Measurements from ENCODE around the gene KCNG3. TPM values are rescaled to one million over a fixed set of nuclear protein-coding genes. Genes with fewer than 3 reads are reported as not detected.

The KCNG3 gene
- total and polyA plus RNA-seq, 2 of the 13 experiments (the other 11 are each of a cell fraction or from before 2014, with no cell fraction given) = 2.8 to 4.8 TPM

DNA sequence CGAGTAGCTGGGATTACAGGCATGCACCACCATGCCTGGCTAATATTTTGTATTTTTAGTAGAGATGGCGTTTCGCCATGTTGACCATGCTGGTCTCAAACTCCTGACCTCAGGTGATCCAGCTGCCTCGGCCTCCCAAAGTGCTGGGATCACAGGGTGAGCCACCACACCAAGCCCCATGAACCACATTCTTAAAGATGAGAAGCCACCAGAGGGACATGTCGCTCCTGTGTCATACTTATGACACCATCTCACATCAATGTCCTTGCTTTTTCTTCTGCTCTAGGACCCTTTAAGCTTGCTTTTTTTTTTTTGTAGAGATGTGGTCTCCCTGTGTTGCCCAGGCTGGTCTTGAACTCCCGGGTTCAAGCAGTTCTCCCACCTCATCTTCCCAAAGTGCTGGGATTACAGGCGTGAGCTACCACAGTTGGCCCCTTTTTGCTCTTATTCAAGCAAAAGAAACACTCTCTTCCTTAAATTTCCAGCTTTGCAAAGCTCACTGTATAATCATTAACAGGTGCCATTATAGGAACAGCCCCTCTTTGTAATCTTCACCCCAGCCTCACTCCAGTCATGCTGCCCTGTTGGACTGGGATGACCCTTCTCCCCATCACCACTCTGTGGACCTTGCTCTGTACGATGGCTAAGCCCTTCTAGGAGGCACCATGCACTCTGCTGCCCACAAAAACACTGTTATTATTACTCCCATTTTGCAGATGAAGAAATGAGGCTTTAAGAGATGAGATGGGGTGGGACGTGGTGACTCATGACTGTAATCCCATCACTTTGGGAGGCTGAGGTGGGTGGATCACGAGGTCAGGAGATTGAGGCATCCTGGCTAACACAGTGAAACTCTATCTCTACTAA, 10.8 kb upstream of the KCNG3 start (continued):
- TF ChIP-seq ATF1 (CRISPR knock-in tag; IDR thresholded peaks at IDR 0.05) (peak; percentile 66; the same call in 1 of the 2 replicates), ZNF121 (CRISPR knock-in tag; IDR thresholded peaks at IDR 0.05) (peak; percentile 38; the same call in 1 of the 2 replicates), ZNF564 (CRISPR knock-in tag; IDR thresholded peaks at IDR 0.05) (peak; percentile 23; the same call in 1 of the 2 replicates), DPF2 (CRISPR knock-in tag; IDR thresholded peaks at IDR 0.05; ENCODE audit: borderline replicate concordance, low read depth) (peak; percentile 69), ZNF383 (CRISPR knock-in tag; IDR thresholded peaks at IDR 0.05; ENCODE audit: borderline replicate concordance) (no peak), POLR2AphosphoS5 (IDR thresholded peaks at IDR 0.05; ENCODE audit: low read depth, low read length) (peak; percentile 31; the same call in 1 of the 2 replicates), ZNF713 (CRISPR knock-in tag; IDR thresholded peaks at IDR 0.05) (no peak), NFATC3 (CRISPR knock-in tag; IDR thresholded peaks at IDR 0.05) (peak; percentile 45; the same call in 1 of the 2 replicates), PHF21A (CRISPR knock-in tag; IDR thresholded peaks at IDR 0.05) (peak; percentile 89), EP300 (IDR thresholded peaks at IDR 0.05; ENCODE audit: low read depth in 2 of 2, low read length in 2 of 2) (peak; percentile 75 to 81; a peak in 3 of 4 replicates), EP300 (CRISPR knock-in tag; IDR thresholded peaks at IDR 0.05; ENCODE audit: borderline replicate concordance) (peak; percentile 66; the same call in 1 of the 2 replicates), ZFP82 (CRISPR knock-in tag; IDR thresholded peaks at IDR 0.05; ENCODE audit: borderline replicate concordance) (no peak), CHD4 (IDR thresholded peaks at IDR 0.05; ENCODE audit: borderline replicate concordance, low read length) (peak; percentile 91), KAT8 (CRISPR knock-in tag; IDR thresholded peaks at IDR 0.05) (peak; percentile 69), ZNF205 (CRISPR knock-in tag; IDR thresholded peaks at IDR 0.05) (no peak), CREM (IDR thresholded peaks at IDR 0.05) (peak; percentile 71), CREM (CRISPR knock-in tag; IDR thresholded peaks at IDR 0.05) (no peak), NR2C2 (CRISPR knock-in tag; IDR thresholded peaks at IDR 0.05; ENCODE audit: borderline replicate concordance) (peak; percentile 70; the same call in 1 of the 2 replicates), HOXA5 (CRISPR knock-in tag; IDR thresholded peaks at IDR 0.05) (no peak), BCL6 (CRISPR knock-in tag; IDR thresholded peaks at IDR 0.05) (peak; percentile 78), ZNF350 (CRISPR knock-in tag; IDR thresholded peaks at IDR 0.05; ENCODE audit: borderline replicate concordance, low read depth) (peak; percentile 47; the same call in 1 of the 2 replicates), IRF2 (CRISPR knock-in tag; IDR thresholded peaks at IDR 0.05) (peak; percentile 86; the same call in 1 of the 2 replicates), ZNF891 (CRISPR knock-in tag; IDR thresholded peaks at IDR 0.05) (0 out of 2 replicates have a peak, but pooled peaks have one; percentile 43), RARA (CRISPR knock-in tag; IDR thresholded peaks at IDR 0.05) (peak; percentile 90), ZNF7 (CRISPR knock-in tag; IDR thresholded peaks at IDR 0.05) (peak; percentile 79)
- TF ChIP-seq, protein P1, sequence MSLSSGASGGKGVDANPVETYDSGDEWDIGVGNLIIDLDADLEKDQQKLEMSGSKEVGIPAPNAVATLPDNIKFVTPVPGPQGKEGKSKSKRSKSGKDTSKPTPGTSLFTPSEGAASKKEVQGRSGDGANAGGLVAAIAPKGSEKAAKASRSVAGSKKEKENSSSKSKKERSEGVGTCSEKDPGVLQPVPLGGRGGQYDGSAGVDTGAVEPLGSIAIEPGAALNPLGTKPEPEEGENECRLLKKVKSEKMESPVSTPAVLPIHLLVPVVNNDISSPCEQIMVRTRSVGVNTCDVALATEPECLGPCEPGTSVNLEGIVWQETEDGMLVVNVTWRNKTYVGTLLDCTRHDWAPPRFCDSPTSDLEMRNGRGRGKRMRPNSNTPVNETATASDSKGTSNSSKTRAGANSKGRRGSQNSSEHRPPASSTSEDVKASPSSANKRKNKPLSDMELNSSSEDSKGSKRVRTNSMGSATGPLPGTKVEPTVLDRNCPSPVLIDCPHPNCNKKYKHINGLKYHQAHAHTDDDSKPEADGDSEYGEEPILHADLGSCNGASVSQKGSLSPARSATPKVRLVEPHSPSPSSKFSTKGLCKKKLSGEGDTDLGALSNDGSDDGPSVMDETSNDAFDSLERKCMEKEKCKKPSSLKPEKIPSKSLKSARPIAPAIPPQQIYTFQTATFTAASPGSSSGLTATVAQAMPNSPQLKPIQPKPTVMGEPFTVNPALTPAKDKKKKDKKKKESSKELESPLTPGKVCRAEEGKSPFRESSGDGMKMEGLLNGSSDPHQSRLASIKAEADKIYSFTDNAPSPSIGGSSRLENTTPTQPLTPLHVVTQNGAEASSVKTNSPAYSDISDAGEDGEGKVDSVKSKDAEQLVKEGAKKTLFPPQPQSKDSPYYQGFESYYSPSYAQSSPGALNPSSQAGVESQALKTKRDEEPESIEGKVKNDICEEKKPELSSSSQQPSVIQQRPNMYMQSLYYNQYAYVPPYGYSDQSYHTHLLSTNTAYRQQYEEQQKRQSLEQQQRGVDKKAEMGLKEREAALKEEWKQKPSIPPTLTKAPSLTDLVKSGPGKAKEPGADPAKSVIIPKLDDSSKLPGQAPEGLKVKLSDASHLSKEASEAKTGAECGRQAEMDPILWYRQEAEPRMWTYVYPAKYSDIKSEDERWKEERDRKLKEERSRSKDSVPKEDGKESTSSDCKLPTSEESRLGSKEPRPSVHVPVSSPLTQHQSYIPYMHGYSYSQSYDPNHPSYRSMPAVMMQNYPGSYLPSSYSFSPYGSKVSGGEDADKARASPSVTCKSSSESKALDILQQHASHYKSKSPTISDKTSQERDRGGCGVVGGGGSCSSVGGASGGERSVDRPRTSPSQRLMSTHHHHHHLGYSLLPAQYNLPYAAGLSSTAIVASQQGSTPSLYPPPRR (CRISPR knock-in tag; IDR thresholded peaks at IDR 0.05; ENCODE audit: borderline replicate concordance) = peak; percentile 46; the same call in 1 of the 2 replicates
- TF ChIP-seq, protein P2, sequence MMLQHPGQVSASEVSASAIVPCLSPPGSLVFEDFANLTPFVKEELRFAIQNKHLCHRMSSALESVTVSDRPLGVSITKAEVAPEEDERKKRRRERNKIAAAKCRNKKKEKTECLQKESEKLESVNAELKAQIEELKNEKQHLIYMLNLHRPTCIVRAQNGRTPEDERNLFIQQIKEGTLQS (CRISPR knock-in tag; IDR thresholded peaks at IDR 0.05) = 0 out of 2 replicates have a peak, but pooled peaks have one; percentile 20
